ENCODE measurements around the gene PPP1R2B.

- no peak for TF ChIP-seq EZH2phosphoT487 (IDR thresholded peaks at IDR 0.05)
- no peak for TF ChIP-seq CTCF (IDR thresholded peaks at IDR 0.05)
- TF ChIP-seq EZH2 (IDR thresholded peaks at IDR 0.05) = no peak
Observed at GRCh38 chr5:156851880-156852279, 1.8 kb downstream of the PPP1R2B start.
